ENCODE results near the gene C16orf89. TPM values are rescaled to one million over a fixed set of nuclear protein-coding genes. Genes with fewer than 3 reads are reported as not detected.

C16orf89 gene
- total RNA-seq, 1 experiment from 2014 or later = not detected

DNA sequence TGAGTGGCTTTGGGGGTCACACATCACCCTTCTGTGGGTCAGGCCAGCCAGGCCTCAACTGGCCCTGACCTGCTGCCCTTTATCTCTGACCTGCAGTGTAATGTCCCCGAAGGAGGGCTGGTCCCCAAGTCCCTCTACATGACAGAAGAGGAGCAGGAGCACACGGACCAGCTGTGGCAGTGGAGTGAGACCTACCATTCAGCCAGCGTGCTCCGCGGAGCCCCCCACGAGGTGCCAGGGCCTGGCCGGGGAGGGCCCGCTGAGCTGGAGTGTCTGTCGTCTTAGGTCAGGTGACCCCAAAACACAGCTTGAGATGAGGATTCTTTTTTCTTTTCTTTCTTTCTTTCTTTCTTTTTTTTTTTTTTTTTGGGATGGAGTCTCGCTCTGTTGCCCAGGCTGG, 58.5 kb downstream of the C16orf89 start:
- intact Hi-C loops (cut with micrococcal nuclease; ENCODE audit: unreplicated experiment) = no loop called here
- no peak overlapping the region for H3K4me3 ChIP-seq (ENCODE audit: low read depth, low read length)
- ChIA-PET POLR2A (no interaction called here), CTCF (no interaction called here)
- H3K4me1 Mint-ChIP-seq (ENCODE audit: low read depth, unreplicated experiment) = no peaks in the 10 kb centered on the region
- H3K27me3 ChIP-seq (replicated peaks; ENCODE audit: control insufficient read depth, insufficient read depth, low read length) = no peaks in the 10 kb centered on the region; the same call in 1 of the 2 replicates
- no peaks in the 10 kb centered on the region for H3K9me3 Mint-ChIP-seq (ENCODE audit: unreplicated experiment)
- no peaks in the 10 kb centered on the region for H3K36me3 Mint-ChIP-seq (ENCODE audit: insufficient read depth, unreplicated experiment)
- no peaks in the 10 kb centered on the region for H3K4me1 ChIP-seq
- no TSS peak for BruUV-seq (replicated peaks)
- TF ChIP-seq, protein P1, sequence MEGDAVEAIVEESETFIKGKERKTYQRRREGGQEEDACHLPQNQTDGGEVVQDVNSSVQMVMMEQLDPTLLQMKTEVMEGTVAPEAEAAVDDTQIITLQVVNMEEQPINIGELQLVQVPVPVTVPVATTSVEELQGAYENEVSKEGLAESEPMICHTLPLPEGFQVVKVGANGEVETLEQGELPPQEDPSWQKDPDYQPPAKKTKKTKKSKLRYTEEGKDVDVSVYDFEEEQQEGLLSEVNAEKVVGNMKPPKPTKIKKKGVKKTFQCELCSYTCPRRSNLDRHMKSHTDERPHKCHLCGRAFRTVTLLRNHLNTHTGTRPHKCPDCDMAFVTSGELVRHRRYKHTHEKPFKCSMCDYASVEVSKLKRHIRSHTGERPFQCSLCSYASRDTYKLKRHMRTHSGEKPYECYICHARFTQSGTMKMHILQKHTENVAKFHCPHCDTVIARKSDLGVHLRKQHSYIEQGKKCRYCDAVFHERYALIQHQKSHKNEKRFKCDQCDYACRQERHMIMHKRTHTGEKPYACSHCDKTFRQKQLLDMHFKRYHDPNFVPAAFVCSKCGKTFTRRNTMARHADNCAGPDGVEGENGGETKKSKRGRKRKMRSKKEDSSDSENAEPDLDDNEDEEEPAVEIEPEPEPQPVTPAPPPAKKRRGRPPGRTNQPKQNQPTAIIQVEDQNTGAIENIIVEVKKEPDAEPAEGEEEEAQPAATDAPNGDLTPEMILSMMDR (IDR thresholded peaks at IDR 0.05; ENCODE audit: insufficient read depth in 1 of 2, low read depth in 1 of 2, low read length in 1 of 2, severe bottlenecking in 1 of 2, unreplicated experiment in 1 of 2) = no peak
- peaks cover 7% of the 10 kb centered on the region for H3K27me3 Mint-ChIP-seq (ENCODE audit: insufficient read depth, unreplicated experiment)
- no peak overlapping the region for H3K27ac Mint-ChIP-seq (ENCODE audit: unreplicated experiment)
- no peak overlapping the region for H3K4me3 Mint-ChIP-seq (ENCODE audit: unreplicated experiment)
- H3K36me3 ChIP-seq (ENCODE audit: control insufficient read depth, insufficient read depth, low read length) = no peaks in the 10 kb centered on the region
- H3K9me3 ChIP-seq = no peaks in the 10 kb centered on the region
- DNase-seq = no peak

DNA sequence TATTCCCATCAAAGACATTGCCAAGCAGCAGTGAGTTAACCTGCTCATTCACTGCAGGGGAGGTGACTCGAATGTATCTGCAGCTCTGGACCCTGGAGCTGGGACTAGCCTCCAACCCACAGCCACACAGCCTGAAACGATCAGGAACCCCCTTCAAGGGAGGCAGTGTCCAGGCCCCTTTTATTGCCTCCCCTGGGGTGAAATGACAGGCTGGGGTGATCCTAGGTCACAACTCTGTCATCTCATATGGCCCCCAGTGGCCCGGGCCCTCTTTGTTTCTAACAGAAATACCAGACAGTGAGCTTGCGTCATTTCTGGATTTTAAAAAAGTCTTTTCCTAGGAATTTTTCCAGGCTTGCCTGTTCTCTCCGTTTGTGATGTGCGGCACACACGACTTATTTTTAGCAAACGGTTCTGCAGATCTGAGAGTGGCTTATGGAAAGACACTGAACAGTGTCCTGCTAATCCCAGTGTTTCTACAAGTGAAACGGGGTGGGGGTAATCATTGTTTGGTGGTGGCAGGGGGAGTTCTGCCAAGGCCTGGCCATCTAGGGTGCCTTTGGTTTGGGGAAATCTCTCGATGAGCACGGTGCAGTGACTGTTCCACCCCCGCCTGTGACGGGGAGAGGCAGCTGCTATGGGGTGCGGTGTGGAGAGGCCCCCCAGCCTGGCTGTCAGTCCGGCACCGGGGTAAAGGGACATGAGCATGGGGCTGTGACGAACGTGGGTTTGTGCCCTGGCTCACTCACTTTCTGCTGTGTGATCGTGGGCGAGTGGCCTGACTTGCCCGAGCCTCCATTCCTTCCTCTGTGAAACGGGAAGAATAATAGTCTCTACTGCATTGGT, 59.2 kb downstream of the C16orf89 start:
- no TSS peak for BruUV-seq (replicated peaks)
- Histone ChIP-seq H3K9me3 (no peaks in the 10 kb centered on the region), H3K27me3 (replicated peaks; ENCODE audit: control insufficient read depth, insufficient read depth, low read length) (no peaks in the 10 kb centered on the region; the same call in 1 of the 2 replicates), H3K4me1 (no peaks in the 10 kb centered on the region), H3K4me3 (ENCODE audit: low read depth, low read length) (no peak overlapping the region), H3K36me3 (ENCODE audit: control insufficient read depth, insufficient read depth, low read length) (no peaks in the 10 kb centered on the region)
- H3K36me3 Mint-ChIP-seq (ENCODE audit: insufficient read depth, unreplicated experiment) = no peaks in the 10 kb centered on the region
- H3K27ac Mint-ChIP-seq (ENCODE audit: unreplicated experiment) = no peak overlapping the region
- POLR2A ChIA-PET = no interaction called here
- H3K9me3 Mint-ChIP-seq (ENCODE audit: unreplicated experiment) = no peaks in the 10 kb centered on the region
- TF ChIP-seq, protein P1 (IDR thresholded peaks at IDR 0.05; ENCODE audit: insufficient read depth in 1 of 2, low read depth in 1 of 2, low read length in 1 of 2, severe bottlenecking in 1 of 2, unreplicated experiment in 1 of 2) = no peak
- H3K4me1 Mint-ChIP-seq (ENCODE audit: low read depth, unreplicated experiment) = no peaks in the 10 kb centered on the region
- H3K27me3 Mint-ChIP-seq (ENCODE audit: insufficient read depth, unreplicated experiment) = peaks cover 7% of the 10 kb centered on the region
- CTCF ChIA-PET = no interaction called here
- no peak for DNase-seq
- intact Hi-C loops (cut with micrococcal nuclease; ENCODE audit: unreplicated experiment) = no loop called here
- no peak overlapping the region for H3K4me3 Mint-ChIP-seq (ENCODE audit: unreplicated experiment)

DNA sequence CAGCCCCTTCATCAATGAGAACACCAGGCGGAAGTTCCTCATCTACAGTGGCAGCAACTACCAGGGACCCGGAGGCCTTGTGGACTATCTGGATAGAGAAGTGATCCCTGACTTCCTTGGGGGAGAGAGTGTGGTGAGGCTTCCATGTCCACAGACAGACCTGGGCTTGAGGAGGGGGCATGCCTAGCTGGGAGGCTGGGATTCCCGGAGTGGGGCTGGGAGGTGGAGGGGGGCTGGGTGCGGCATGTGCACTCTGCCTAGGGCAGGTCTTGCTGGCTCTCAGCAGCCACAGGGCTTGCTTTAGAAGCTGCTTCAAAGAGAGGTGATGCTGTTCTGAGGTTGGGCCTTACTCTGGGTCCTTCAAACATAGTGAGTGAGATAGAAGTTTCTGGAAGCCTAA, 59.8 kb downstream of the C16orf89 start:
- Histone ChIP-seq H3K4me3 (ENCODE audit: low read depth, low read length) (no peak overlapping the region), H3K27me3 (replicated peaks; ENCODE audit: control insufficient read depth, insufficient read depth, low read length) (no peaks in the 10 kb centered on the region; the same call in 1 of the 2 replicates), H3K4me1 (no peaks in the 10 kb centered on the region), H3K36me3 (ENCODE audit: control insufficient read depth, insufficient read depth, low read length) (no peaks in the 10 kb centered on the region), H3K9me3 (no peaks in the 10 kb centered on the region)
- intact Hi-C loops (cut with micrococcal nuclease; ENCODE audit: unreplicated experiment) = no loop called here
- no peak for DNase-seq
- ChIA-PET POLR2A (no interaction called here), CTCF (no interaction called here)
- H3K4me1 Mint-ChIP-seq (ENCODE audit: low read depth, unreplicated experiment) = no peaks in the 10 kb centered on the region
- H3K27me3 Mint-ChIP-seq (ENCODE audit: insufficient read depth, unreplicated experiment) = peaks cover 8% of the 10 kb centered on the region
- BruUV-seq (replicated peaks) = no TSS peak
- no peaks in the 10 kb centered on the region for H3K36me3 Mint-ChIP-seq (ENCODE audit: insufficient read depth, unreplicated experiment)
- H3K27ac Mint-ChIP-seq (ENCODE audit: unreplicated experiment) = no peak overlapping the region
- no peak overlapping the region for H3K4me3 Mint-ChIP-seq (ENCODE audit: unreplicated experiment)
- TF ChIP-seq, protein P1 (IDR thresholded peaks at IDR 0.05; ENCODE audit: insufficient read depth in 1 of 2, low read depth in 1 of 2, low read length in 1 of 2, severe bottlenecking in 1 of 2, unreplicated experiment in 1 of 2) = no peak
- no peaks in the 10 kb centered on the region for H3K9me3 Mint-ChIP-seq (ENCODE audit: unreplicated experiment)
